ENCODE results near the gene SCAMP5.

GRCh38 chr15:75053748-75054125 is 58.4 kb downstream of the SCAMP5 start:
- TF ChIP-seq ZNF274 (IDR thresholded peaks at IDR 0.05; ENCODE audit: low read depth, low read length) (no peak), YY1 (IDR thresholded peaks at IDR 0.05; ENCODE audit: insufficient read depth, insufficient read length) (no peak), SUZ12 (IDR thresholded peaks at IDR 0.05; ENCODE audit: extremely low read depth, insufficient read depth, insufficient read length) (no peak)
